Measurements from ENCODE around the gene REEP2.
A peak's percentile ranks its signal among the peaks of the same experiment; 100 is the strongest.

The REEP2 gene

DNA sequence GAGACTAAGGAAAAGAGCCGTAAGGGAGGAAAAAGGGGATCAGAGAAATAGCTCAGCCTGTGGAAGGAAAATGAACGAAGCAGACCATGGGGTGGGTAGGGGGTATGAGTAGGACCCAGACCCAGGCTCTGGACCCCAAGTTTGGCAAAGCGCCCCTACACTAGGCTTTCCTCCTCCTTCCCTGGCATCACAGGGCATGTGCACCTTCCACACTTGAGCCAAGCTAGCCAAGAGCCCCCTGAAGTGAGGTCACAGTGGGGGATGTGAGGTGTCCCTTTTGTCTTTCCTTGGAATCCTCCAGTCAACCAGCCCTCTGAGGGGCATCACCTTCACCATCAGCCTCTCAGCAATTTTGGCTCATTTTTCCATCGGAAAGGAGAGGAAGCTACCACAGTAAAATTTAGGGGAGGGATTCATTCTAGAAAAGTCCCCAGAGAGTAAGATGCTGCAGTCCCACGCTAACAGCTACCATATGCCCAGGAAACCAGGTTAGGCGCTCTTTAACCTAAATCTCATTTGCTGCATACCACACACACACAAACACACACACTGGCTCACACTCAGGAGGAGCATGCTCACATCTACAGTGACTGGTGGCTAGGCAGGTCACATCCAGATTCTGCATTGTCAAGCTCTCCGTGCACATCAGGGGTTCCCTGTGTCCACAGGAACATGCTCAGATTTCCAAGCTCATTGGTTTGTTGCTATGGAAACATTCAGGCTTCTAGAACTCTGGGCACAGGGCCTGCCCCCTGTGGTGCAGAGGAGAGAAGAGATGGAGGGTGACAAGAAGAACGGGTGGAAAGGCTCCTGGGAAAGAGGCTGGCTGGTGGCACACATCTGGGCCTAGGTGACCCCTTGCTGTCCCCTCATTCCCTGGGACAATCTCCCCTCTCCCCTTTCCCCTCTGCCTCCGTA is 9.9 kb downstream of the REEP2 start:
- no peak for DNase-seq

DNA sequence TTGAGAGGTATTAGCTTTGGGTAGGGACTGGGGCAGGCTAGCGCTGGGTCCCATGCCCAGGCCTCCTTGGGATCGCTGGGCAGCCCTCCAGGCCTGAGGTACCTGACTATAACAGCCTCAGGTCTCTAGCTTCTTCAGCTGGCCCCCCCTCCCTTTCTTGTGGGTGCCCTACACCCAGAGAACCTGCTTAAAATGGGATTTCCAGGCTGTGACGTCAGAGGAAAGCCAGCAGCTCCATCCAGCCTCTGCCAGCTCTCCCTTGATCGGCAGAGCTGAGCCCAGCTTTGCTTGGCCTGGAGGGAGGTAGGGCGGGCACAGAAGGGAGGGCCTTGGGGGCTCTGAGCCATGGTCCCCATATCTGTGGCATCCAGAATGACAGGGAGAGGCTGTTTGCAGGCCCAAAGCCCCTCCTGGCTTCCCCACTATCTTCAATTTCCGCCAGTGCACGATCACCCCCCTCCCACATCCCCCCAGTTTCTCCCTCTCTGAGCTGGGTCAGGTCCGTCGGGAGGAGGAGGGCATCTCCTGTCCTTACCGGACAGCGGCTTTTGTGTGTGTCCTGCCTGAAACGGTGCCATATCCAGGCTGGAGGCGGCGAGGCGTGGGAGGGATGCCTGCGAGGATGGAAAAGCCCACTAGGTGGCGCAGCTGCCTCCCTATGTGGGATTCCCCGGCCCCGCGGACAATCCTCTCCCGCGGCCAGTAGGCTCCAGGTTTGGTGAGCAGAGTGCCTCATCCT is 10.8 kb downstream of the REEP2 start:
- peak; percentile 27 for DNase-seq

DNA sequence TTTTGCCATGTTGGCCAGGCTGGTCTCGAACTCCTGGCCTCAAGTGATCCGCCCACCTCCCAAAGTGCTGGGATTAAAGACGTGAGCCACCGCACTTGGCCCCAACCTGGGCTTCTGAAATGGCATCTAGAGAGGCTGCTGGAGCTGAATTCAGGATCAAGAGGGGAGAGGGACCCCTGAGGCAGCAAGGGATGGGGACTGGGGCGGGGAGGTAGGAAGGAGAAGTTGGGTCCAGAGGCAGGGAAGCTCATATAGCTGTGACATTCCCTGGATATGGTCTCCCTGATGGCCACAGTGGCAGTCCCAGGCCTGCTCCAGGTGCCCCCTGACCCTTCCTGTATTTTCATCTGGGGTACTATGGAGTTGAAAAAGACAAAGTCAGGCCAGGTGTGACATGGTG is 12.1 kb downstream of the REEP2 start:
- DNase-seq, result no peak

DNA sequence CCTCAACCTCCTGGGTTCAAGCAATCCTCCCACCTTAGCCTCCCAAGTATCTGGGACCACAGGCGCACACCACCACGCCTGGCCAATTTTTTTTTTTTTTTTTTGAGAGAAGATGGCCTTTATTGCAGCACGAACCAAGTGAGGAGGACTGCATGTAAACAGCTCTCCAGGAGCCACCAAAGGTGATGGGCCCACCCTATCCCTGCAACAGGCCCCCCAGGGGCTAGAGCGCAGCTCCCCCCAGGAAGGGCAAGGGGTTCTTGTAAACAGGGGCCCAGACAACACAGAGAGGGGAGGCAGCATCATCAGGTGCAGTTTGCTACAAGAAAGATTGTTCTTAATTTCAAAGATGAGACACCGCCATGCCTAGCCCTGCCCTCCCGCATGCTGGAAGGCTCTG is 13.9 kb downstream of the REEP2 start:
- no peak for DNase-seq

DNA sequence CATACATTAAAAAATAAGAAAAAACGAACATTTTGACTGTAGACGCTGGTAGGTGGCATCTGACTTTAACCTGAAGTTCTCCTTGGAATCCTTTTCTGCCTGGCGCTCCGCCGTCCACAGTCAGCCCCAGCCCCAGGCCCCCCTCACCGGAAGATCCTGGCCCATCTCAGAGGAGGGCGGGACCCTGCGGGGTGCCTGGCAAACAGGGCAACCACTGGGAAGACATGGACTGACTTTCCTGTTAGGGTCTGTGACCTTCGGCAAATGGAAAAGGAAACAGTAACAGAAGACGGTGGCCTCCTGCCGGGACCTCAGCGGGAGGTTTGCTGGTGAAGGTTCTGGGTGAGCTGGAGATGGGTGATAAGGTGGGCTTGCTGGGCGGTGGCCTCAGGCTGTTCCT is 14.7 kb downstream of the REEP2 start:
- DNase-seq, result no peak

DNA sequence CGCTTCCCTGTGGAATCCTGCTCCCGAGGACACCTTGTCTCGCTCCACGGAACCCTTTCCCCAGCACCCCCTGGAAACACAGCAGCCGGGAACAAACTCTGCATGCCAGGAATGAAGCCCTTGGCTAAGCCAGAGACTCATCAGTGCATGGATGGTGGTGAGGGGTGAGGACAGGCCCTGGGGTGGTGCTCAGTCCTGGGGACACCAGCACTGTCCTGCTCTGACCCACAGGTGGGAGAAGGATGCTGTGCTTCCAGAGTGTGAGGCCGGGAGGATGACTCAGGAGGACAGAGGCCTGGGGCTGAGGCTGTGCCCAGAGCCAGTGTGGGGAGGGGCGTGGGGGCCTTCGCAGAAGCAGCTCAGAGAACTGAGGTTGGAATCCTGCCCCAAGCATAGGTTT is 15.3 kb downstream of the REEP2 start:
- no peak for DNase-seq

DNA sequence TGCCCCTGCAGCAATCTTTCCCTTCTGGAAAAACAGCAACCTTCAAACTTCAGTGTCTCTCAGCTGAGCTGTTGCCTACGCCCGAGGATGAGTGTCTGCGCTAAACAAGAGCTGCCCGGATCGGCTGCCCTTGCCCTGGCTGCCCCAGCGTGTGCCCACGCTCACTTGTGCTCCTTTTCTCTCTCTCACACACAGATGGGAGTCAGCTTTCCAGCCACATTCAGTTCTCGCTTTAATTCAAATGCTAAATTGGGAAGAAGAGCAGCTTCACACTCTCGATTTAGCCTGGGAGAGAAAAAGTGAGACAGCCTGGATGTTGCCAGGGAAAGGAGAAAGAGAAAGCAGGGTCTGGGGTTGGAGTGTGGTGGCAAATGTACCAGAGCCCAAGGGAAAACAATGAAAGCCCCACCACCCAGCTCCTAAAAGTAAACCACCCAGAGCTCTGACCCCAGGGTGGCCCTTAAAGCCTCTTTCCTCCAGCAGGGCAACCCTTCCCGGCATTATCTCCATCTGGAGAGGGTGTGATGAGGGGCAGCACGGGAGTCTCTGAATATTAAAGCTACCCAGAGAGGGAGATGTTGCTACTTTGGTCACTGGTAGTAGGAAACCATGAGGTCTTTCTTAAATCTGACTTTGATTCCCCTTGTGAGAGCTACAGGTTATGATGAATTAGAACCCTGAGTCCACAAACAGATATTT is 16.5 kb downstream of the REEP2 start:
- DNase-seq, result no peak

DNA sequence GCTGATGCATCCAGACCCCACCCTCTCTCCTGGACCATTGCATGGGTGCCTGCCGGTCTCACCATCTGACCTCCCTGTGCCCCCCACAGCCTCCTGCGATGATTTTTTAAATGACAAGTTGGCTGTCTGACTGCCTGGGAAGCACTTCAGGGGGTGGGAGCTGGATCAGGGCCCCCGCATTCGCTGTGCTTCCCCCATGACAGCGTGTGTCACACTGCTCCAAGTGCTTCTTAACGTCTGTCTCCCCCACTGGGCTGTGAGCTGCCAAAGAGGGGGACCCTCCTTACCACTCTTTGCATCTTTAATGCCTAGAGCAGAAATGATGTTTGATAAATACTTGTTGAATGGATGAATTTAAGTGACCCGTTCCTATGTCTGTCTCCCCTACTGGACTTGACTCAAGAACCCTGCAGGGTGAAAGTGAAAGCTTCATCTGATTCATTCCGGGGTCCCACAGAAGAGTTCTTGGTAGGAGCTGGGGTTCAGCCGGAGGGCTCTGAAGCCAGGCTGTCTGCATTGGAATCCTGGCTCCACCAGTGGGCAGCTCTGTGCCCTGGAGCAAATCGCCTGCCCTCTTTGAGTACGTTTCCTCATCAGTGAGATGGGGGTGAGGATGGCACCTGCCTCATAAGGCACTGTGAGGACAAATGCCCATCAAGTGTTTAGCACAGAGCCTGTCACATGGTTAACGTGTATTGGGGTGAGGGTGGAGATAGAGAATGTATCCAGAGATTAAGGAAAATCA is 18.8 kb downstream of the REEP2 start:
- DNase-seq, result no peak

DNA sequence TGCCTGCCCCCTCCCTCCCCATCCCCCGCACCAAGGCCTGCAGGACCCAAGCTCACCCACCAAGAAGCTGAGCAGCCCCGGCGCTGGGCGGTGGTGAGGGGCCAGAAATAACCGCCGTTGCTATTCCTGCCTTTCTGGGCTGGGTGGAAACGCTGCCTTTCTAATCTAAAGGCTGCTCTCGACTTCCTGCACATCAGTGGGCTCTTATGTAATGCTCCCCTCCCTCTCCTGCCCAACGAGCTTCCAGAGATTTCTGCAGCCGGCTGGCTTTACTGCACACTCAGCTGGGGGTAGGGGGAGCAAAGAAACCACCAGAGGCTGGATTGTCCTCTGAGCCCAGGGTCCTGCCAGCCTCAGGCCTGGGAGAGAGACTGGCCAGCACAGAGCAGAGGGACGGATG is 19.5 kb downstream of the REEP2 start:
- no peak for DNase-seq

DNA sequence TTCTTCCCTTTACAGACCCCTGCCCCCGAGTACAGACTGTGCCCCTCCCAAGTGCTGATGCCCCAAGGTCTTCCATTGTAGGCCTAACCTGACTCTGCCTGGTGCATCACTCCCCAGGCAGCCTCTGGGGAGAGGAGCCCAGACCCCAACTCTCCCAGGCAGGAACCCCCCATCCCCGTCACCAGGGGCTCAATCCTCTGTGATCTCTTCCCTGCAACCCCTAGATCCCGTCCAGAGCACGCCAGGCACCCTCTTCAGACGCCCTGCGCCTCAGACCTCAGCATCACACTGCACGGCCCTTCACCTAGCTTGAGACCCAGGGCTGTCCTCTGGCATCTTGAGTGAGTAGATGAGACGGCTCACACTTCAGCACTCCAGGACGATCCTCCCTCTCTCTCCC is 20.0 kb downstream of the REEP2 start:
- DNase-seq, result no peak

DNA sequence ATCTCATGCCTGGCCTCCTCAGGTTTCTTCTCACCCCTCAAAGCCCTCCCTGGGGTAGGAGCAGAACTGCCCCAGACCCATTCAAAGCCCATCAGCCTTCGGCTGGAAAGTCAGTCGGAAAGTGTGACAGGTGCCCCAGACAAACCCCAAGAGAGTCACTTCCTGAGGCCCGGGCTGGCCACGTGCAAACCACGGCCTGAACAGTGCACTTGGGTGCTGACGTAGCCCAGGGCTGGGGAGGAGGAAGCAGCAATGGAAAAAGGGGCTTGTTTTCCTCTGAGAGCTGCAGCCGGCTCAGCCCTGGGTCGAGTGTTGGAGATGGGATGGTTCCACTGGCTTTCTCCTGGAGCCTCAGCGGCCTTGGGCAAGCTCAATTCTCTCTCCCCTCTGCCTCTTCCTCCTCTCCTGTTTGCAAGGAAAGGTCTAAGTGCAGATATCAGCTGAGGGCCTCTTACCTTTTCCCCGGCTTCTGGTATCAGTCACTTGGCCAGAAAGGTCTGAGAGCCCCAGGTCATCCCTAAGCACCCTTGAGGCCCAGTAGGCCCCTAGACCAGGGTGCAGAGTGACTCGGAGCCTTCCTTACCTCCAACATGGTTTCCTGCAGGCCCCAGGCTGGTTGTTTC is 20.6 kb downstream of the REEP2 start:
- no peak for DNase-seq

DNA sequence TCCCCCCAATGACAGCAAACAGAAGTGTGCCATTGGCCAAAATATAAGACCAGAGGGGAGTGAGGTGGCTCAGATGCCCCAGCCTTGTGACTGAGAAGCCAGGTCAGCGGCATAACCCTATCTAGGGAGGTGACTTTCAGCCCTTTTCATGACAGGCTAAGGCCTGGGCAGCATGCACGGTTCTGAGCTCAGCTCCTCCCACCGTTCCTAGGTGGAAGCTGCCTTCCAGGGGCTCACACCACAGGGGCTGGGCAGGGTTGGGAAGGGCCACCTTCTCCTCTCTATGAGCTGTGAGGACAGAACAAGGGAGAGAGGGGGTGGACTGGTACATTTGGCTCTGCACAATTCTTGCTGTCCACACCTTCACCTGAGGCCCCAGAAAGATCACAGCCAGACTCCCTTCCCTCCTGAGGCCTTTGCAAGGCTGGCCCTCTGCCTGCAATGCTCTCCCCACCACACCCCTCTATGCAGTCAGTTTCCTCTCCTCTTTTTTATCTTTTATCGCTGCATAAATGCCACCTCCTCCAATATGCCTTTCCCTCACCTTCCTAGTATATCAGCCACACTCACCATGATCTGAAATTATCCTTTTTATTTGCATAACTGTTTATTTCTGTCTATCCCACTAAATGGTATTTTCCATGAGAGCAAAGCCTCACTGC is 21.3 kb downstream of the REEP2 start:
- no peak for DNase-seq

DNA sequence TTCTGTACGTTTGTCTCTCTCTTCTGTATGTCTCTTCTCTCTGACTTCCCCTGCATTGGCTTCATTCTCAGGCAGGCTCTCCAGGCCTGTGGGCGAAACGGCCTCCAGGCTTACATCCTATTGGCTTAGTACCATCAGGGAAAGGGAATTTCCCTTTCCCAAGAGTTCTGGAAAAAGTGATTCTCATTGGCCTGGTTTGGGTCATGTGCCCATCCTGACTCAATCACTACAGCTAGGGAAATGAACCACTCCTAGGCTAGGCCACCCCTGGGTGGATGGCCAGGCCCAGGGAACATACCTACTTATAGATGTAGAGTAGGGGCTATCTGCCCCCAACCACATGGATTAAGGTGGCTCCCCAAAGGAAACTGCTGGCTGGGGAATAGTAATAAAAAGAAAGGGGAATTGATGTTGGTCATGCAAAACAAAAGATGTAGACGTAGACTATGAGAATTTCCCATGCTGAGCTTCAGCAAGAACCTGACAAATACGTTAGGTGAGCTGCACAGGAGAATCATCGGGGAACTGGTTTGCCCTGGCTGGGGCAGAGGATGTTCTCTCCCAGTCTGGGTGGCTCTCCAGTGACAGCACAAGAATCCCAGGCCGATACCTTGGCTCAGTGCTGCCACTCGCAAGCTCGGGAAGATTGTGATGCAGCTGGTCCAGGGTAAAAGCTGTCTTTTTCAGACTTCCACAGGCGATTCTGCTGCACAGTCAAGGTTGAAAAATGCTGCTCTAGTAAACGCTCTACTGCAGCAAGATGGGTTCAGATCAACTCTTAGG is 22.7 kb downstream of the REEP2 start:
- DNase-seq, result no peak

DNA sequence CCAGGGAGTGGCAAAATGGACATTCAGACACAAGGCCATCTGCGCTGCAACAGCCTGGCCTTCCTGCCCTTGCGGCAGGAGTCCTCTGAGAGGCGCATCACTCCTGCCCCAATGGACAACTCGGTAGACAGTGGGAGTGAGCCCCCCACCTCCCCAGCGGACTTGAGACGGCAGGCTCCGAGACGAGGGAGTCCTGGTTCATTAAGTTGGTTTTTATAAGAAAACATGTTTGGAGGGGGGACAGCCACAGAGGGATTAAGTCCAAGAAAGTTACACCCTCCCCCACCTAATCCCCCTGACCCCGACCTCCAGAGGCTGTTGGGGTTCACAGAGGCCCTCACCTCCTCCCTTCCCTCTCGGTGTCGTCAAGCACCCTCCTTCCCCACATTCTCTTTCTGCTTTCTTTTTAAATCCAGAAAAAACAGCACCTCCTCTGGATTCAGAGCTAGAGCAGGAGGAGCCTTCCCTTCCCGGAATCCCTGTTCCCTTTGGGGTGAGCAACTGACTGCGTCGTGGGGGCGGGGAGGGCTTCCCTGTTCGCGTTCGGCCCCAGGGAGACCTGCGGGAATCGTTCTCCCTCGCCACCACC is 24.7 kb downstream of the REEP2 start:
- no peak for DNase-seq

DNA sequence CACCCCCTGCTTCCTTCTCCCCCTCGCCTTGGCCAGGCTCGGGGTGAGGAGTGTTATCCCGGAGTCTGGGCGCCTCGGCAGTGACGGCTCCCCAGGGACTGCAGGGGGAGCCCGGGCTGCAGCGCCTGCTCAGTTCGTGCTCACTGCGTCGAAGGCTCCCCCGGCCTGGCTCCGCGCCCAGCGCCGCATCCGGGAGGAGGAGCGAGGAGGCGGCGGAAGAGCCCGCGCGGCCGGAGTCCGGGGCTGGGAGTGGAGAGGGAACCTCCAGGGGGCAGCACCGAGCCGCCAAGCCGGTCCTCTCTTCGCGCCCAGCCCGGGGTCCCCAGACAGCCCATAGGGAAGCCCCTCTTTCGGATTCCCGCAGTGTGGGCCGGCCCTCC is 25.1 kb downstream of the REEP2 start:
- peak; percentile 44 for DNase-seq

DNA sequence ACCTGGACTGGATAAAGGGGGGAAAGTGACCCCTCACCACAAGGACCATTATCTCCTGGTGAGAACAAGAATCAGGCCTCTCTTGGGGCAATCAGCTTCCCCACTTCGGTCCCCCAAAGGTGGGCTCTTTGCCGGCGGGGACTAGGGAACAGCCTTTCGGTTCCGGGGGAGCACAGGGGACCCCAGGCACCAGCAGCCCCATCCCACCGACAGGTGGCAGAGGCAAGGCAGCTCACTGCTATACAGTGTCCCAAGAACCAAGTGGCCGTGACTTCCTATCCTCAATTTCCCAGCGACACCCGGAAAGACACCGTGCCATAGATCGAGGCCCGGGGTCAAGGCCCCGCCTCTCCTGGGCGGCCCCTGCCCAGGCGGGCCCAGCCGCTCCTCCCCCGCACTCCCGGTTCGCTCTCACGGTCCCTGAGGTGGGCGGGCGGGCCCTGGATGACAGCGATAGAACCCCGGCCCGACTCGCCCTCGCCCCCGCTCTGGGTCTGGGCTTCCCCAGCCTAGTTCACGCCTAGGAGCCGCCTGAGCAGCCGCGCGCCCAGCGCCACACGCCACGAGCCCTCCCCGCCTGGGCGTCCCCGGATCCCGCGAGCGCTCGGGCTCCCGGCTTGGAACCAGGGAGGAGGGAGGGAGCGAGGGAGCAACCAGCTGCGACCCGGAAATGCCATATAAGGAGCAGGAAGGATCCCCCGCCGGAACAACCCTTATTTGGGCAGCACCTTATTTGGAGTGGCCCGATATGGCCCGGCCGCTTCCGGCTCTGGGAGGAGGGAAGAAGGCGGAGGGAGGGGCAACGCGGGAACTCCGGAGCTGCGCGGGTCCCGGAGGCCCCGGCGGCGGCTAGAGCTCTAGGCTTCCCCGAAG is 25.8 kb downstream of the REEP2 start:
- DNase-seq, result peak; percentile 75

DNA sequence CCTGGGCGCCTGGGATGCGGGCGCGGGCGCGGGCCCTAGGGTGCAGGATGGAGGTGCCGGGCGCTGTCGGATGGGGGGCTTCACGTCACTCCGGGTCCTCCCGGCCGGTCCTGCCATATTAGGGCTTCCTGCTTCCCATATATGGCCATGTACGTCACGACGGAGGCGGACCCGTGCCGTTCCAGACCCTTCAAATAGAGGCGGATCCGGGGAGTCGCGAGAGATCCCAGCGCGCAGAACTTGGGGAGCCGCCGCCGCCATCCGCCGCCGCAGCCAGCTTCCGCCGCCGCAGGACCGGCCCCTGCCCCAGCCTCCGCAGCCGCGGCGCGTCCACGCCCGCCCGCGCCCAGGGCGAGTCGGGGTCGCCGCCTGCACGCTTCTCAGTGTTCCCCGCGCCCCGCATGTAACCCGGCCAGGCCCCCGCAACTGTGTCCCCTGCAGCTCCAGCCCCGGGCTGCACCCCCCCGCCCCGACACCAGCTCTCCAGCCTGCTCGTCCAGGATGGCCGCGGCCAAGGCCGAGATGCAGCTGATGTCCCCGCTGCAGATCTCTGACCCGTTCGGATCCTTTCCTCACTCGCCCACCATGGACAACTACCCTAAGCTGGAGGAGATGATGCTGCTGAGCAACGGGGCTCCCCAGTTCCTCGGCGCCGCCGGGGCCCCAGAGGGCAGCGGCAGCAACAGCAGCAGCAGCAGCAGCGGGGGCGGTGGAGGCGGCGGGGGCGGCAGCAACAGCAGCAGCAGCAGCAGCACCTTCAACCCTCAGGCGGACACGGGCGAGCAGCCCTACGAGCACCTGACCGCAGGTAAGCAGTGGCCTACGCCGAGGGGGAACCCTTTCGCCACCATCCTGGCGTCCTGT is 26.6 kb downstream of the REEP2 start, which contains the start of gene EGR1:
Gene EGR1, plus strand, starts transcription at position 219 of the 864 bp plus-strand sequence. Its CDS starts 283 bp downstream, at position 502.
- DNase-seq, result no peak

DNA sequence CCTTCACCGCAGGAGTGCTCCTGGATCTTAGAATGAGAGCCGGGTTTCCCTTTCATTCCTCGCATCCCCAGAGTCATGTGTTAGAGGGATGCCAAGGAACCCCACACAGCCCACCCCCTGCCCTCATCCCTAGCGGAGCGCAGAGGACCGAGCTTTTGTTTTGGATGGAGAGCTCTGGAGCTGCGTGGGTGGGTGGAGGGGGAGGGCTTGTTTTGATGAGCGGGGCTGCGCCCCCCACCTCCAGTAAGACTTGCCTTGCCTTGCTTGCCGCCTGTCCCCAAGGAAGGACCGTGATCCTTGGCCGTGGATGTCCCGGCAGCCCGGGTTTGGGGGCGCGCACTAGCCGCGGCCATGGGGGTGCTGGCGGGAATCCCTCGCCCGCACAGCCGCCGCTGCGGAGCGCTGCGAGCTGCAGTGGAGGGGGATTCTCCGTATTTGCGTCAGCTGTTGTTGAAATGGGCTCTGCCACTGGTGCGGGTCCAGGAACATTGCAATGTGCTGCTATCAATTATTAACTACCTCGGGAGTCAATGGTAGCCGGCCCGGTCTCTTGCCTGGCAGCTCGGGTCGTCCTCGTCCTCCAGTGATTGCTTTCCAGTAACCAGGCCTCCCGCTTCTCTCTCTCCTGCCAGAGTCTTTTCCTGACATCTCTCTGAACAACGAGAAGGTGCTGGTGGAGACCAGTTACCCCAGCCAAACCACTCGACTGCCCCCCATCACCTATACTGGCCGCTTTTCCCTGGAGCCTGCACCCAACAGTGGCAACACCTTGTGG is 27.5 kb downstream of the REEP2 start:
- DNase-seq, result no peak

Data from NCI-H524 treated with DMSO at 0.1 percent for 48 hours (cell line).